A673 (cell line): ENCODE results near the gene COL16A1.

Experiments
- EZH2 ChIP-seq: fragments of 200-600 bp; sonication (generic); IDR thresholded peaks from 2 replicates; pipeline ENCODE4 v1.6.1; 2017; ENCODE audit warnings: borderline replicate concordance, low read depth, mild to moderate bottlenecking, mixed read lengths, antibody characterized with exemption, low read length; ENCODE audit not compliant: poor library complexity, severe bottlenecking
- TF ChIP-seq, protein P1 (sequence below): fragments of 300-800, 200-600 bp; sonication (generic); conservative IDR thresholded peaks from 2 replicates; pipeline ENCODE4 v1.5.1; 2017; ENCODE audit warnings: low read depth, mild to moderate bottlenecking, antibody characterized with exemption, low read length, moderate library complexity, mixed read lengths

DNA sequence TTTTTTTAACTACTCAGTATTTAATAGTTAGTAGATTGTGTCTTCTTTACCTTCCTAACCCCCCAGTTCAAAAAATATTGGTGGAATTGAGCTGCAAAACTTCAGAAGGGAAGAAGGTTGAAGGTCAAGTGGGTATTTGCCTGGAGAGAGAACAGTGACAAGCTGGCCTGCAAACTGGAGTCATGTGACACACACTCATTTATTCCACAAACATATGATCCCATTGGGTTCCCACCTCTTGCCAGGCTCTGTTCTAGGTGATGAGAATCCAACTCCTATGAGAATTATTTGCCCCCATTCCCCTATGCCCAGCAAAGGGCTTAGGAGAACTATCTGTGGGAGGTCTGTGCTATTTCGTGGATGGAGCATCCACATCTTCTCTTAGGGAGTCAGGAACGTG lies 55.6 kb downstream of the COL16A1 start:
- TF ChIP-seq, protein P1, sequence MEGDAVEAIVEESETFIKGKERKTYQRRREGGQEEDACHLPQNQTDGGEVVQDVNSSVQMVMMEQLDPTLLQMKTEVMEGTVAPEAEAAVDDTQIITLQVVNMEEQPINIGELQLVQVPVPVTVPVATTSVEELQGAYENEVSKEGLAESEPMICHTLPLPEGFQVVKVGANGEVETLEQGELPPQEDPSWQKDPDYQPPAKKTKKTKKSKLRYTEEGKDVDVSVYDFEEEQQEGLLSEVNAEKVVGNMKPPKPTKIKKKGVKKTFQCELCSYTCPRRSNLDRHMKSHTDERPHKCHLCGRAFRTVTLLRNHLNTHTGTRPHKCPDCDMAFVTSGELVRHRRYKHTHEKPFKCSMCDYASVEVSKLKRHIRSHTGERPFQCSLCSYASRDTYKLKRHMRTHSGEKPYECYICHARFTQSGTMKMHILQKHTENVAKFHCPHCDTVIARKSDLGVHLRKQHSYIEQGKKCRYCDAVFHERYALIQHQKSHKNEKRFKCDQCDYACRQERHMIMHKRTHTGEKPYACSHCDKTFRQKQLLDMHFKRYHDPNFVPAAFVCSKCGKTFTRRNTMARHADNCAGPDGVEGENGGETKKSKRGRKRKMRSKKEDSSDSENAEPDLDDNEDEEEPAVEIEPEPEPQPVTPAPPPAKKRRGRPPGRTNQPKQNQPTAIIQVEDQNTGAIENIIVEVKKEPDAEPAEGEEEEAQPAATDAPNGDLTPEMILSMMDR, result no peak
- no peak for TF ChIP-seq EZH2
